GM18951 (cell line): Measurements from ENCODE around the gene RBBP5.

ENCODE experiments used
- POLR2A ChIP-seq: IDR thresholded peaks from 4 replicates; pipeline ENCODE4 v1.6.1; 2011; ENCODE audit warnings: mild to moderate bottlenecking; ENCODE audit not compliant: insufficient read length, insufficient read depth; ENCODE audit errors: extremely low read depth
- in situ Hi-C: fragments of 300-500 bp; cut with MboI; formaldehyde crosslinking; loops from one replicate; pipeline ENCODE4 v1.12.0; 2022; ENCODE audit warnings: low sequenced_read_pairs, mixed read lengths, inconsistent platforms; ENCODE audit not compliant: unreplicated experiment

The RBBP5 gene

DNA sequence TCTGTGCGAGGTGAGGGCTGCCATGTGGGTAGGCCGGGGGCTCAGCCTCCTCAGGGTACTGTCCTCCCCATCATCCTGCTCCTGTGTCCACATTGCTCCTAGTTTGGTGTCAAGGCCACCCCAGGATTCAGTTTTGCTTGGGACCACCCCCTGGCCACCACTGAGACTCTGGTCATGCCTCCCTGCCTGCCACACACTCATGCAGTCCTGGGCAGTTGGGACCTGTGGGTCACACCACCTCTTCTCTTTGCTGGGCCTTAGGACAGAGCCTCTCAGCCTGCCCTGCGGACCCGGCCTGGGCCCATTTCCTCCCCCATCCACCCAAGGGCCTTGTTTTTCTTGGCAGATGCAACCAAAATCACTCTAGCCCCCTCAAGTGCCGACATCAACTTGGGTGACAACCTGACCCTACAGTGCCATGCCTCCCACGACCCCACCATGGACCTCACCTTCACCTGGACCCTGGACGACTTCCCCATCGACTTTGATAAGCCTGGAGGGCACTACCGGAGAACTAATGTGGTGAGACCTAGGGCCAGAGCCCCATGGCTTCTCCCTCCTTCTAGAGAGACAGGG lies 56.9 kb downstream of the RBBP5 start:
- in situ Hi-C loops: no loop called here
- TF ChIP-seq POLR2A: no peak

DNA sequence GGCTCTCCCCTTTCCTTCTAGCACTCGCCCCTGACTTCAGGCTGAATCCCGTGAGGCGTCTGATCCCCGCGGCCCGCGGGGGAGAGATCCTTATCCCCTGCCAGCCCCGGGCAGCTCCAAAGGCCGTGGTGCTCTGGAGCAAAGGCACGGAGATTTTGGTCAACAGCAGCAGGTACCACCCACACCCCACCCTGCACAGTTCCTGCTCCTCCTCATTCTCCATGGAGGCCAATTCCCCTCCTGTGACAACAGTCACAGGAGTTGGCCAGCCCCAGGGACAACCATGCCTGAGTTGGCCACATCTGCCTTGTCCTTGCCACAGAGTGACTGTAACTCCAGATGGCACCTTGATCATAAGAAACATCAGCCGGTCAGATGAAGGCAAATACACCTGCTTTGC lies 57.5 kb downstream of the RBBP5 start:
- TF ChIP-seq POLR2A: no peak
- in situ Hi-C loops: no loop called here

DNA sequence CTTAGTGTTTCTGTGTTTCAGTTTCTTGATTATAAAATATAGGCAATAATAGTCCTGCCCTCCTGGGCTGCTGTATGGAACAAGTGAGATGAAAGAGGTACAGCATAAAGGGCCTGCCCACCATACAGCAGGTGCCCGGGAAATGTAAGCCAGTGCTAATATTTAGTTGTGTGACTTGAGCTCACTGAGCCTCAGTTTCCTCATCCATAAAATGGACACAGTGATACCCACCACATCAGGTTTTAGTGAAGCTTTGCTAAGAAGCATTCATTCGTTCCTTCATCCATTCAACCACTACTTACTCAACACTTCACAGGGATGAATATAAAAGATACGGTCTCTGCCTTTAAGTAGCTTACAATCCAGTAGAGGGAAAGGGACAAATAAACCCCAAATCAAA lies 58.9 kb downstream of the RBBP5 start:
- TF ChIP-seq POLR2A: no peak
- in situ Hi-C loops: no loop called here

DNA sequence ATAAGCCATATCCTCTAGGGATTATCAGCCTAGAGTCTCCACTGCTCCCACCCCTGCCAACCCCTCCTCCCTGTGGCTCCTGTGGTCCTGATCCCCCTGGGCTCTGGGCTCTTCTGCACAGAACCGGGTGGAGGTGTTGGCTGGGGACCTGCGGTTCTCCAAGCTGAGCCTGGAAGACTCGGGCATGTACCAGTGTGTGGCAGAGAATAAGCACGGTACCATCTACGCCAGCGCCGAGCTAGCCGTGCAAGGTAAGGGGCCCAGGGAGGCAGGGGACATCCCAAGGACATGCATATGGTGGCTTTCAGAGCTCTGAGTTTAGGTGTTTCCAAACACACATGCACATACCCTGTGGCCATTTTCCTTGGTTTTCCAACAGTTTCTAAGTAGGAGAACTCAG lies 59.5 kb downstream of the RBBP5 start:
- no peak for TF ChIP-seq POLR2A
- in situ Hi-C loops: no loop called here

DNA sequence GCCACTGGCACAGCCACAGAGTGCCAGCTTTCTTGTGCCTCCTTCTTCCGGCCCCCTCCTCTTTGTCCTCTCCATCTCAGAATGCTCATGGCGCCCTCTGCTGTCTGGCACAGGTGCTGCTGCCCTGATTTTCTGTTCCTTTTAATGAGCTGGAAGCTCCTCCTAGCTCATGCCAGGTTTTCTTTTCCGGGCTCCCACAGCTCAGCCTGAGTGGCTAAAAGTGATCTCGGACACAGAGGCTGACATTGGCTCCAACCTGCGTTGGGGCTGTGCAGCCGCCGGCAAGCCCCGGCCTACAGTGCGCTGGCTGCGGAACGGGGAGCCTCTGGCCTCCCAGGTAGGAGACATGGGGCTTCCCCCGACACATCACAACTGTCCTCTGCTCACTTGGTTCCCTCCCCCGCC lies 60.1 kb downstream of the RBBP5 start:
- in situ Hi-C loops: no loop called here
- no peak for TF ChIP-seq POLR2A

DNA sequence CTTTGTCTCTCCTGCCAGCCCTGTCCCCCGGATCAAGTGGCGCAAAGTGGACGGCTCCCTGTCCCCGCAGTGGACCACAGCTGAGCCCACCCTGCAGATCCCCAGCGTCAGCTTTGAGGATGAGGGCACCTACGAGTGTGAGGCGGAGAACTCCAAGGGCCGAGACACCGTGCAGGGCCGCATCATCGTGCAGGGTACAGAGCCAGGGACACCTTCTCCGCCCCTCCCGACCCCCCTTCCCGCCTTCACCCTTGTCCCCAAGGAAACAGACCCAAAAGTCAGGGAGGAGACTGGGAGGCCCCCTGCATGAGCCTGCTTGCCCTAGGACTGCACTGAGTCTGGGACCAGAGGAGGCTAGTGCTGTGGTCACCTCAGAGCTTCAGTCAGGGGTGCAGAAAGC lies 60.6 kb downstream of the RBBP5 start:
- TF ChIP-seq POLR2A: no peak
- in situ Hi-C loops: no loop called here

DNA sequence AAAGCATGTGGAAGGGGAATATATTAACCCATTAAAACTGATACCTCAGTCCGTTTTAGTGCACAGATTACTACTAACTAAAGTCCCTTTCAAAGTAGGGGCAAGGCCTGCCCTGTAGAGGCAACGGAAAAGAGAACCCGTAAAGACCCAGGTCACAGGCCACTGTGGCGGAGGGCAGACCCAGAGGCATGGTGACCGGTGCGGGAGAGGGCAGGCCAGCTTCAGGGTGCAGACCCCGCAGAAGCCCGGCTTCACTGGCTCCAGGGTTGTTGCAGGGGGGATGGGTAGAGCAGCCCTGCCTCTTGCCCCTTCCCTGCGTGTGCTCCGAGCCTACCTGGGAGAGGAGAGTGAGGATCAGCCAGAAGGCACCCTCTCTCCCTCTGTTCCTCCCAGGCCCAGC lies 61.0 kb downstream of the RBBP5 start:
- in situ Hi-C loops: no loop called here
- no peak for TF ChIP-seq POLR2A

DNA sequence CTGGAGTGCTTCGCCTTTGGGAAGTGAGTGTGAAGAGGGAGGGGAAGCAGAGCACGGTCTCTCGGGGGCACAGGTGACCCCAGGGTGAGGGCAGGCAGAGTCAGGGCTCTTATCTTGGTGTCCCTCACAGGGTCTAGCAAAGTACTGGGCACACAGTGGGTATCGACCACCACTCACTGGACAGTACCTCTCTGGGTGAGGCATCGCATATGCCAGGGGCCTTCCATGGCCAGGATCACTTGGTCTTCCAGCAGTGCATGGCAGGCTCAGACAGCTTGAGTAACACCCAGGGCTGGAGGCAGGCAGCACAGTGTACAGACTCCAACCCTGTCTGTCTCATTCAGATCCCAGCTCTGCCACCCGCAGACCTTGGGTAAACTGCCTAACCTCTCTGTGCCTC lies 62.1 kb downstream of the RBBP5 start:
- no peak for TF ChIP-seq POLR2A
- in situ Hi-C loops: no loop called here

DNA sequence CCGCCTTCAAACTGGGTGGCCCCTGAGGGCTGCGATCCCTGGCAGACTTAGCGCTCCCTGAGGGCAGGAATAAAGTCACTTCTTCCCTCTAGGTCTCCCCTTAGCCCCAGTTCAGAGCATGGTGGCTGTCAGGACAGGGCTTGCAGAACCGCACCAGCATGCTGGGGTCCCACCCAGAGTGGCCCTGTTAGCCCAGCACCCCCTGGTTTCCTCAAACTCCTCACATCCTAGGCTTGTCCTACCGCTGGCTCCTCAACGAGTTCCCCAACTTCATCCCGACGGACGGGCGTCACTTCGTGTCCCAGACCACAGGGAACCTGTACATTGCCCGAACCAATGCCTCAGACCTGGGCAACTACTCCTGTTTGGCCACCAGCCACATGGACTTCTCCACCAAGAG lies 62.9 kb downstream of the RBBP5 start:
- in situ Hi-C loops: no loop called here

DNA sequence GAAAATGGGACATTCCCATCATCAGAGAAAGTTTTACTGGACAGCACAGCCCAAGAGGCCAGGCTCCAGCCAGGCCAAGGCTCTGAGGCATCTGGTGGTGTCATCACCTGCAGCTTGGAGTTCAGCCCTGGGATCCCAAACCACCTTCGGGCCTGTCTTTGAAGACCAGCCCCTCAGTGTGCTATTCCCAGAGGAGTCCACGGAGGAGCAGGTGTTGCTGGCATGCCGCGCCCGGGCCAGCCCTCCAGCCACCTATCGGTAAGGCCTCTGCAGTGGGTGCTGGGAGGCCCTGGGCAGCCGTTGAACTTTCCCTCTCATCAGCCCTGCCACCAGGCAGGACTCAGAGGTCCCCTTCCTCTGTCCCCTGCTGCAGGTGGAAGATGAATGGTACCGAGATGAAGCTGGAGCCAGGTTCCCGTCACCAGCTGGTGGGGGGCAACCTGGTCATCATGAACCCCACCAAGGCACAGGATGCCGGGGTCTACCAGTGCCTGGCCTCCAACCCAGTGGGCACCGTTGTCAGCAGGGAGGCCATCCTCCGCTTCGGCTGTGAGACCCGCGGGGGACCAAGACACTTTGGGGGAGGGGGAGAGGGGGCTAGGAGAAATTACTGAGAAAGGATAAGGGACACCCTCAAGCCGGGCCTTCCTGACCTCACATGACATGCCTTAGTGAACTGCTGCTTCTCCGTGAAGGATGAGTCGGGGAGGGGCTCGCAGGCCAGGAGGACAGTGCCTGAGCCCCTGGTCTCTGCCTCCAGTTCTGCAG lies 63.8 kb downstream of the RBBP5 start:
- TF ChIP-seq POLR2A: no peak
- in situ Hi-C loops: no loop called here

More for the DNA sequence above, 62.9 kb downstream of the RBBP5 start:
- no peak for TF ChIP-seq POLR2A

DNA sequence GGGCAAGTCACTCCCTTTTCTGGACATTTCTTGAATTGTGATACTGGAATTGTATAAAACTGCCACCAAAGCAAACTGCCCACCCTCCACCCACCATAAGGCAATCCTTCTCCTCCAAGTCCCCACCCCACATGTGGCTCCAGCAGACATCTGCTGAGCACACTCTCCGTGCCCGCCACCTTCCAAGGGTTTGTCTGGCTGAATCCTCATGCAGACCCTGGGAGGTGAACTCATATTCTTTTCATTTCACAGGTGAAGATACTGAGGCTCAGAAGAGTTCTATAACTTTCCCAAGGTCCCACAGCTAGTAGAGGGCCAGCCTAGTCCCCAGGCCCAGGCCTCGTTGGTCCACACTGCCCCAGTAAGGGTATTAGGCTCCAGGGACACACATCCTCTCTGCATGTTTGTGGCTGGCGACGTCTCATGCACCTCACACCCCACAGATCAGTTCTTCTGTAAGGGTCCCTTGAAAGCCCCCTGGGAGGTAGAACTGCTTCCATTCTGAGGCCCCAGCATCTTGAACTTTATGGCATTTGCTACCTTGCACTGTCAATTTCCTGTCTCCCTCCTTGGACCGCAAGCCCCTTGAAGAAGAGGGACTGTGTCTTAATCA lies 64.7 kb downstream of the RBBP5 start:
- no peak for TF ChIP-seq POLR2A
- in situ Hi-C loops: no loop called here

DNA sequence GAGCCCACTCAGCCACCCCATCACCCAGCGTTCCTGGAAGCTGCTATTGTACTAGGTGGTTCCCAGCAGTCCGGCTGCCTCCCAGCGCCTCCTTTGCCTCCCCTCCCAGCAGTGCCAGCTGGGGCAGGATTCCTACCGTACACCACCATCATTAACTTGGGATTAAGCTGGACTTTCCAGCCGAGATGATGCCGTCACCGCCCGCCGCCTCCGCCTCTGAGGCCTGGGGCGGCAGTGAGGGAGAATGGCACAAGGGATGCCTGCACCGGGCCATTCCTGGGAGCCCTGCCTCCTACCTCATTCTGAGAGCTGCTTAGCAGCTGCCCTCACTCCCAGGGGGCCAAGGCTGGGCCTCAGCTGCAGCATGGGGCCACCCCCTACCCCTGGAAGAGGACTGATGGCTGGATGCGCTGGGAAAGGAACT lies 65.6 kb downstream of the RBBP5 start:
- in situ Hi-C loops: no loop called here
- TF ChIP-seq POLR2A: no peak

DNA sequence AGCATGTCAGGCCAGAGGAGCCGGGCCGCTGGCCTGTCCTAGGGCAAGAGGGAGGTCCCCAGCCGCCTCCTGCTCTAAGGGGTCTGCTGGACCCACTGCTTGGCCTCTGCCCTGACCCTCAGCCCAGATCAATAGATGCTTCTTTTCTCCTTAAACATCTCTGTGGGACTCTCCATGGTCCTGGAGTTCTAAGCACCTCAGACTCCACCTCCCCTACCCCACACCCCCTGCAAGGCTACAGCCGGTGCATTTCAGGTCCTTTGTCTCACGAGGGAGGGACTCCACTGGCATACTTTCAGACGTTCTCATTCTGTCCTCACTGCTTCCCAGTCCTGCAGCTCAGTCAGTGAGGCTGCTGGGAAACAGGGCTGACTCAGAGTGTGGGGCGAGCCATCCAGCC lies 67.8 kb downstream of the RBBP5 start:
- in situ Hi-C loops: no loop called here
- no peak for TF ChIP-seq POLR2A

DNA sequence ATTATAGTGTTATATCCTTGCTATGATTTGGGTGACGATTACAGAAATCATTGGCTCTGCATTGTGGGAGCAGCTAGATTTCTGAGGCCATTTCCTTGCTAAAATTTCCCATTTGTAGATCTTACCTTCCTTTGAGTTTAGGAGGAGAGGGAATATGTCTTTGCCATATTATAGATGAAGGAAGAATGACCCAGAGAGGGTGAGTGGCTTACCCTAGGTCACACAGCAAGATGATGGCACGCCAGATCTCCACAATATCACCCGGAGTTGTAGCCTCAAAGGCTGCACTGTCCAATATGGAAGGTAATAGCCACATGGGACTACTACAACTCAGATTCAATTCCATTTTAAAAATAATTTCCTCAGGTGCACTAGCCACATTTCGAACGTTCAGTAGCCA lies 68.5 kb downstream of the RBBP5 start:
- TF ChIP-seq POLR2A: no peak
- in situ Hi-C loops: no loop called here
